Anterior cingulate cortex (tissue), 58 donors: Measurements from ENCODE around the gene DEPP1.

Experiments
- DNase-seq, 58 donors: peaks; one replicate each; lab custom pipeline; 2025; lab: John Stamatoyannopoulos, UW

DEPP1 gene

GRCh38 chr10:44956717-44957706, 21.6 kb downstream of the DEPP1 start:
- DNase-seq = no peak

- DNase-seq = no peak
These were observed 22.4 kb downstream of the DEPP1 start for GRCh38 chr10:44956226-44956625.

GRCh38 chr10:44955413-44956070, 23.1 kb downstream of the DEPP1 start:
- no peak for DNase-seq

- no peak for DNase-seq
These were observed 23.6 kb downstream of the DEPP1 start for GRCh38 chr10:44954962-44955361.

GRCh38 chr10:44954042-44954441, 24.6 kb downstream of the DEPP1 start:
- DNase-seq = no peak

GRCh38 chr10:44952779-44953231, 25.8 kb downstream of the DEPP1 start:
- DNase-seq = no peak

- no peak for DNase-seq
These were observed 26.9 kb downstream of the DEPP1 start for GRCh38 chr10:44951576-44952226.

- DNase-seq = no peak
These were observed 28.0 kb downstream of the DEPP1 start for GRCh38 chr10:44950326-44951225.

- no peak for DNase-seq
These were observed 28.7 kb downstream of the DEPP1 start for GRCh38 chr10:44949915-44950314.

- DNase-seq = no peak
These were observed 29.3 kb downstream of the DEPP1 start for GRCh38 chr10:44949127-44949802.

- DNase-seq = no peak
These were observed 30.0 kb downstream of the DEPP1 start for GRCh38 chr10:44948642-44949041.

GRCh38 chr10:44947371-44948152, 31.0 kb downstream of the DEPP1 start:
- DNase-seq = no peak

GRCh38 chr10:44946205-44946604, 32.4 kb downstream of the DEPP1 start:
- DNase-seq = no peak

GRCh38 chr10:44944354-44944753, 34.3 kb downstream of the DEPP1 start:
- DNase-seq = no peak

GRCh38 chr10:44939691-44940401, 38.8 kb downstream of the DEPP1 start:
- no peak for DNase-seq

- no peak for DNase-seq
These were observed 39.7 kb downstream of the DEPP1 start for GRCh38 chr10:44938956-44939355.

- peak in 2 of 58 donors; percentile 26 to 30 for DNase-seq
These were observed 41.2 kb downstream of the DEPP1 start for GRCh38 chr10:44937196-44938005.
